Ovary (tissue), 9 donors: ENCODE data around the gene ARHGEF19. TPM values are rescaled to one million over a fixed set of nuclear protein-coding genes. Genes with fewer than 3 reads are reported as not detected.
A peak's percentile ranks its signal among the peaks of the same experiment; 100 is the strongest.

ENCODE experiments used
- DNase-seq, 5 donors: peaks; one replicate each; pipeline ENCODE4 v3.0.0-alpha.2; 2019 to 2020
- H3K27ac ChIP-seq, 2 donors: fragments of 200-600 bp; one replicate each; pipeline versions ENCODE4 v1.5.1 to v1.8.0; 2019 to 2022
- H3K27me3 ChIP-seq: fragments of 200-600 bp; one replicate; pipeline ENCODE4 v1.8.0; 2022
- H3K36me3 ChIP-seq: fragments of 200-600 bp; sonication (generic); one replicate; pipeline ENCODE4 v1.5.1; 2019
- H3K4me1 ChIP-seq: one replicate; pipeline ENCODE4 v1.8.1; 2013; ENCODE audit warnings: mild to moderate bottlenecking, moderate library complexity; ENCODE audit not compliant: insufficient read depth
- H3K4me3 ChIP-seq: fragments of 200-600 bp; sonication (generic); one replicate; pipeline ENCODE4 v1.5.1; 2017
- H3K9me3 ChIP-seq, 2 donors: fragments of 200-600 bp in 1 of 2; sonication (generic) in 1 of 2; one replicate each; pipeline versions ENCODE4 v1.5.1 to v1.8.1; 2013 to 2019; ENCODE audit warnings: mild to moderate bottlenecking in 1 of 2, moderate library complexity in 1 of 2
- CTCF ChIP-seq, 3 donors: fragments of 450-650 bp in 2 of 3; fragments of 200-600 bp in 1 of 3; IDR thresholded peaks; one replicate each; pipeline versions ENCODE4 v1.5.1 to v1.8.0; 2016 to 2022; ENCODE audit warnings: antibody characterized with exemption in 3 of 3, mild to moderate bottlenecking in 1 of 3
- EP300 ChIP-seq: sonication (generic); formaldehyde crosslinking; IDR thresholded peaks from one replicate; pipeline ENCODE4 v1.6.1; 2017; ENCODE audit warnings: antibody characterized with exemption
- POLR2A ChIP-seq: fragments of 450-650 bp; IDR thresholded peaks from one replicate; pipeline ENCODE4 v1.6.1; 2017; ENCODE audit warnings: antibody characterized with exemption, mild to moderate bottlenecking, moderate library complexity
- WGBS, 3 donors: extraction: QIAGEN DNeasy Blood & Tissue Kit in 1 of 3; methylation state at CpG; one replicate each; pipeline versions ENCODE4 v1.1.5 to v1.1.7; 2013 to 2017; 5-methylcytosine and 5-hydroxymethylcytosine counted together
- intact Hi-C, 4 donors: fragments of 100-400 bp; cut with DNase I; formaldehyde crosslinking; loops; one replicate each; pipeline versions ENCODE4 v1.11.0 to v1.15.1; 2022 to 2023
- polyA plus RNA-seq, 2 donors: library from polyadenylated mRNA; stranded (reverse); fragments of 200-250 nt in 1 of 2; fragments of 350-450 nt in 1 of 2; fragmentation: Illumina TruSeq in 1 of 2; extraction: RNeasy Lipid Tissue Mini Kit (QIAGEN cat#74804) in 1 of 2; gene quantifications; one replicate each; pipeline ENCODE4 v1.2.3, GENCODE V29; 2013 to 2014
- total RNA-seq, 7 donors: library from RNA; depleted of rRNA in 2 of 7; stranded (reverse); fragments of >200 nt in 2 of 7; fragmentation: NEBNext Ultra II Directional in 3 of 7; extraction: Animal tissue kit (Norgen Biotek cat#: 25700) in 3 of 7; gene quantifications; one replicate each; pipeline versions ENCODE4 v1.1.0 to v1.2.4, GENCODE V29; 2016 to 2023
- donor health status: DM: no; HTN: no; CAD: no; lungs with moderate emphysema.
- donor health status: DM: no; HTN: no; CAD: no.
- donor health status: Bipolar disorder and iron deficiency.
- donor health status: DM: yes; HTN: yes; CAD: no.
- donor health status: DM: no; HTN: no; CAD: no.
- donor health status: DM: yes; HTN: yes; CAD: no.

Gene ARHGEF19
- total and polyA plus RNA-seq, 9 donors = 2.3 to 30.4 (median 14.6) TPM

GRCh38 chr1:16231331-16232315, 19.2 kb upstream of the ARHGEF19 start:
- no peak overlapping the region for H3K27ac ChIP-seq
- H3K9me3 ChIP-seq = no peaks in the 10 kb centered on the region
- peaks cover 5% of the 10 kb centered on the region for H3K4me1 ChIP-seq
- DNase-seq = peak in 1 of 5 donors; percentile 43
- no peak for TF ChIP-seq CTCF (IDR thresholded peaks at IDR 0.05)
- TF ChIP-seq EP300 = no peak
- TF ChIP-seq POLR2A = no peak
- 88 to 89% (median 89%) methylated on average over 35 of the region's 35 CpGs for WGBS, 3 donors
- no peaks in the 10 kb centered on the region for H3K36me3 ChIP-seq
- H3K27me3 ChIP-seq = no peaks in the 10 kb centered on the region
- intact Hi-C loops = no loop called here
- H3K4me3 ChIP-seq = no peak overlapping the region

GRCh38 chr1:16230744-16231143, 18.3 kb upstream of the ARHGEF19 start:
- 85 to 90% (median 88%) methylated on average over 13 of the region's 13 CpGs for WGBS, 3 donors
- Histone ChIP-seq H3K27ac (no peak overlapping the region), H3K4me3 (no peak overlapping the region), H3K9me3 (no peaks in the 10 kb centered on the region), H3K27me3 (no peaks in the 10 kb centered on the region), H3K36me3 (no peaks in the 10 kb centered on the region), H3K4me1 (peaks cover 4% of the 10 kb centered on the region)
- TF ChIP-seq EP300 = no peak
- no peak for TF ChIP-seq POLR2A
- DNase-seq = peak in 1 of 5 donors; percentile 32
- intact Hi-C loops = no loop called here

- TF ChIP-seq POLR2A = no peak
- TF ChIP-seq CTCF (IDR thresholded peaks at IDR 0.05) = no peak
- Histone ChIP-seq H3K27ac (no peak overlapping the region), H3K27me3 (no peaks in the 10 kb centered on the region), H3K36me3 (no peaks in the 10 kb centered on the region), H3K4me3 (no peak overlapping the region), H3K4me1 (peaks cover 4% of the 10 kb centered on the region), H3K9me3 (no peaks in the 10 kb centered on the region)
- DNase-seq = no peak
- 81 to 89% (median 84%) methylated on average over 13 of the region's 13 CpGs for WGBS, 3 donors
- intact Hi-C loops = no loop called here
These were observed 17.7 kb upstream of the ARHGEF19 start for GRCh38 chr1:16229976-16230740.

- H3K27me3 ChIP-seq = no peaks in the 10 kb centered on the region
- 9 to 15% (median 15%) methylated on average over 40 to 46 of the region's 46 CpGs for WGBS, 3 donors
- H3K4me1 ChIP-seq = peaks cover 4% of the 10 kb centered on the region
- DNase-seq = peak; percentile 82 to 93 (median 85)
- no peaks in the 10 kb centered on the region for H3K36me3 ChIP-seq
- peak overlapping the region; percentile 9 for H3K4me3 ChIP-seq
- H3K27ac ChIP-seq = no peak overlapping the region
- H3K9me3 ChIP-seq = no peaks in the 10 kb centered on the region
- TF ChIP-seq POLR2A = peak; percentile 5
- no peak for TF ChIP-seq CTCF (IDR thresholded peaks at IDR 0.05)
- intact Hi-C loops = no loop called here
These were observed 14.2 kb upstream of the ARHGEF19 start for GRCh38 chr1:16226490-16227179.
